Ishikawa (cell line): ENCODE measurements around the gene TSC22D1.

Experiments used
- CEBPB ChIP-seq: IDR thresholded peaks from 2 replicates; pipeline ENCODE4 v1.6.1; 2012
- CREB1 ChIP-seq: IDR thresholded peaks from 2 replicates; pipeline ENCODE4 v1.6.1; 2012; ENCODE audit warnings: low read depth
- EP300 ChIP-seq: IDR thresholded peaks from 2 replicates; pipeline ENCODE4 v1.6.1; 2012; ENCODE audit warnings: borderline replicate concordance
- FOXM1 ChIP-seq: IDR thresholded peaks from 2 replicates; pipeline ENCODE4 v1.6.1; 2012; ENCODE audit warnings: low read depth, borderline replicate concordance
- NFIC ChIP-seq: IDR thresholded peaks from 2 replicates; pipeline ENCODE4 v1.6.1; 2012
- RAD21 ChIP-seq: IDR thresholded peaks from 2 replicates; pipeline ENCODE4 v1.6.1; 2012; ENCODE audit warnings: low read depth
- TAF1 ChIP-seq: IDR thresholded peaks from 2 replicates; pipeline ENCODE4 v1.6.1; 2012; ENCODE audit warnings: low read depth, mild to moderate bottlenecking
- TCF12 ChIP-seq: IDR thresholded peaks from 2 replicates; pipeline ENCODE4 v1.6.1; 2012; ENCODE audit warnings: low read depth
- TEAD4 ChIP-seq: IDR thresholded peaks from 2 replicates; pipeline ENCODE4 v1.6.1; 2012
- YY1 ChIP-seq: IDR thresholded peaks from 2 replicates; pipeline ENCODE4 v1.6.1; 2012; ENCODE audit warnings: low read depth
- TF ChIP-seq, protein P1 (sequence below): IDR thresholded peaks from 2 replicates; pipeline ENCODE4 v1.6.1; 2012; ENCODE audit warnings: low read depth, mild to moderate bottlenecking
- TF ChIP-seq, protein P2 (sequence below): IDR thresholded peaks from 2 replicates; pipeline ENCODE4 v1.6.1; 2012
- TF ChIP-seq, protein P3 (sequence below): IDR thresholded peaks from 2 replicates; pipeline ENCODE4 v1.6.1; 2012

DNA sequence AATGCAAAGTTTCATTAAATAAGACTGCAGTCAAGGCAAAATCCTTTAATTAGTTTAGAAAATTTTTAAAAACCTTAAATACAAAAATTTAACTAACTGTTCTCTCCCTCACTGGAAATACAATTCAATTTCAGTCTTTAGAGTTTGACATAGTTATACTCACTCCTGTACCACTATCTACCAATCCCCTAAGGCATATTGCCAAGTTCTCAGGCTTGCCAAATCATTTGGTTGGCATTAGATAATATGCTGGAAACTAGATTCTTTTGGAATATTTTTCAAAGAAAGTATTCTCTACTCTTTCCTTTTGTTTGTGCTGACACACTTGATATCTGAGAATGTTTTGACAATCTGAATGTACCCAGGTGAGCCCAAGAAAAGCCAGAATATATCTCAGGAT lies 77.2 kb downstream of the TSC22D1 start:
- TF ChIP-seq, protein P1, sequence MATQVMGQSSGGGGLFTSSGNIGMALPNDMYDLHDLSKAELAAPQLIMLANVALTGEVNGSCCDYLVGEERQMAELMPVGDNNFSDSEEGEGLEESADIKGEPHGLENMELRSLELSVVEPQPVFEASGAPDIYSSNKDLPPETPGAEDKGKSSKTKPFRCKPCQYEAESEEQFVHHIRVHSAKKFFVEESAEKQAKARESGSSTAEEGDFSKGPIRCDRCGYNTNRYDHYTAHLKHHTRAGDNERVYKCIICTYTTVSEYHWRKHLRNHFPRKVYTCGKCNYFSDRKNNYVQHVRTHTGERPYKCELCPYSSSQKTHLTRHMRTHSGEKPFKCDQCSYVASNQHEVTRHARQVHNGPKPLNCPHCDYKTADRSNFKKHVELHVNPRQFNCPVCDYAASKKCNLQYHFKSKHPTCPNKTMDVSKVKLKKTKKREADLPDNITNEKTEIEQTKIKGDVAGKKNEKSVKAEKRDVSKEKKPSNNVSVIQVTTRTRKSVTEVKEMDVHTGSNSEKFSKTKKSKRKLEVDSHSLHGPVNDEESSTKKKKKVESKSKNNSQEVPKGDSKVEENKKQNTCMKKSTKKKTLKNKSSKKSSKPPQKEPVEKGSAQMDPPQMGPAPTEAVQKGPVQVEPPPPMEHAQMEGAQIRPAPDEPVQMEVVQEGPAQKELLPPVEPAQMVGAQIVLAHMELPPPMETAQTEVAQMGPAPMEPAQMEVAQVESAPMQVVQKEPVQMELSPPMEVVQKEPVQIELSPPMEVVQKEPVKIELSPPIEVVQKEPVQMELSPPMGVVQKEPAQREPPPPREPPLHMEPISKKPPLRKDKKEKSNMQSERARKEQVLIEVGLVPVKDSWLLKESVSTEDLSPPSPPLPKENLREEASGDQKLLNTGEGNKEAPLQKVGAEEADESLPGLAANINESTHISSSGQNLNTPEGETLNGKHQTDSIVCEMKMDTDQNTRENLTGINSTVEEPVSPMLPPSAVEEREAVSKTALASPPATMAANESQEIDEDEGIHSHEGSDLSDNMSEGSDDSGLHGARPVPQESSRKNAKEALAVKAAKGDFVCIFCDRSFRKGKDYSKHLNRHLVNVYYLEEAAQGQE = no peak
- TF ChIP-seq CREB1 (no peak), EP300 (no peak), TCF12 (no peak), FOXM1 (no peak), NFIC (no peak), TEAD4 (no peak), RAD21 (no peak), YY1 (no peak), TAF1 (no peak), CEBPB (no peak)
- TF ChIP-seq, protein P2, sequence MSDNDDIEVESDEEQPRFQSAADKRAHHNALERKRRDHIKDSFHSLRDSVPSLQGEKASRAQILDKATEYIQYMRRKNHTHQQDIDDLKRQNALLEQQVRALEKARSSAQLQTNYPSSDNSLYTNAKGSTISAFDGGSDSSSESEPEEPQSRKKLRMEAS = no peak
- TF ChIP-seq, protein P3, sequence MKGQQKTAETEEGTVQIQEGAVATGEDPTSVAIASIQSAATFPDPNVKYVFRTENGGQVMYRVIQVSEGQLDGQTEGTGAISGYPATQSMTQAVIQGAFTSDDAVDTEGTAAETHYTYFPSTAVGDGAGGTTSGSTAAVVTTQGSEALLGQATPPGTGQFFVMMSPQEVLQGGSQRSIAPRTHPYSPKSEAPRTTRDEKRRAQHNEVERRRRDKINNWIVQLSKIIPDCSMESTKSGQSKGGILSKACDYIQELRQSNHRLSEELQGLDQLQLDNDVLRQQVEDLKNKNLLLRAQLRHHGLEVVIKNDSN = no peak
